ENCODE data around the gene HTT. TPM values are rescaled to one million over a fixed set of nuclear protein-coding genes. Genes with fewer than 3 reads are reported as not detected.

HTT gene
- total RNA-seq, 1 experiment from 2014 or later = 18.4 TPM

DNA sequence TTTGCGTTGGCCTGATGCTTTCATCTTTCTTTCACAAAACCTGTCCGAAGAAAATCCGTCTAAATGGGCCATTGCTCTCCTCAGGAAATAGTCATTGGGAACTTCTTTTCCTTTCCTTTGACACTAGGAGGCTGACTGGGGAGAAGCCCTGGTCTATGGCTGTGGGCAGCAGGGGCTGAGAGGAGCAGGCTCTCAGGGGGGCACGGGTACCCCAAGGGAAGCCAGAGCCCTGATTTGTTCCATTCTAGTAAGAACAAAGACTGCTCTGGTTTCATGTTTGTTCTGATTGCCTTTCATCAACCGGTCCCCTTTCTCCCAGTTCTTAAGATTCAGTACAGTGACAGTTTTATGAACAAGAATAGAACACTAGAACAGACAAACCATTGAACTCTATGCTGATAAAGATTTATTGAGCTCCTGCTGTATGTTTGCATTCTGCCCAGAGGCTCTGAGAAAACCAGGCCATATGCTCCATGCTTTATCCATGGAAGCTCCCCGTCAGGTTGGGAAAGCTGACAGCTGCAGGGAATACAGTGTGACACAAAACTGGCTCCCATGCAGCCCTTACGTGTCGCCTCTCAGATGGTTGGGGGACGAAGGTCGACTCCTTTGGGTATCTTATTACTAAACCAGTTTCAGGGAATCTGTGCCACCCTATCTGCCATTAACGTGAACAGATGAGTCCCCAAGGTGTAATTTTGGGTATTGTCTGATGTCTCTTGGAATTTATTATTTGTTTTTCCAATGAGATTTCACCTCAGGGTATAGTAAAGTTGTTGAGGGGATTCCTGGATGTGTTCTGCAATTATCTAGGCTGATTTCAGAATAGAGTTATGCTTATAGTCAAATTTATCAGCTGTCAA, 102.1 kb downstream of the HTT start:
- ChIA-PET POLR2A (ENCODE audit: unreplicated experiment) (no interaction called here), CTCF (no interaction called here)
- Histone ChIP-seq H4K20me1 (ENCODE audit: low read length) (no peaks in the 10 kb centered on the region), H3K4me3 (ENCODE audit: low read length) (no peak overlapping the region), H3K36me3 (ENCODE audit: low read depth, low read length) (no peaks in the 10 kb centered on the region; the same call in 1 of the 2 replicates), H2AFZ (ENCODE audit: low read length) (no peak overlapping the region), H3K27me3 (ENCODE audit: low read length) (no peaks in the 10 kb centered on the region), H3K79me2 (ENCODE audit: low read length) (no peaks in the 10 kb centered on the region), H3F3A (ENCODE audit: low read length, unreplicated experiment) (no peaks in the 10 kb centered on the region), H3K9me2 (replicated peaks; ENCODE audit: low read length) (no peaks in the 10 kb centered on the region), H3K27ac (ENCODE audit: low read length) (no peak overlapping the region), H3K9ac (ENCODE audit: low read length) (no peak overlapping the region), H3K4me1 (ENCODE audit: insufficient read depth, low read length) (no peaks in the 10 kb centered on the region), H3K4me2 (ENCODE audit: low read length) (no peak overlapping the region), H3K9me3 (ENCODE audit: low read length) (no peaks in the 10 kb centered on the region)
- TF ChIP-seq, protein P1, sequence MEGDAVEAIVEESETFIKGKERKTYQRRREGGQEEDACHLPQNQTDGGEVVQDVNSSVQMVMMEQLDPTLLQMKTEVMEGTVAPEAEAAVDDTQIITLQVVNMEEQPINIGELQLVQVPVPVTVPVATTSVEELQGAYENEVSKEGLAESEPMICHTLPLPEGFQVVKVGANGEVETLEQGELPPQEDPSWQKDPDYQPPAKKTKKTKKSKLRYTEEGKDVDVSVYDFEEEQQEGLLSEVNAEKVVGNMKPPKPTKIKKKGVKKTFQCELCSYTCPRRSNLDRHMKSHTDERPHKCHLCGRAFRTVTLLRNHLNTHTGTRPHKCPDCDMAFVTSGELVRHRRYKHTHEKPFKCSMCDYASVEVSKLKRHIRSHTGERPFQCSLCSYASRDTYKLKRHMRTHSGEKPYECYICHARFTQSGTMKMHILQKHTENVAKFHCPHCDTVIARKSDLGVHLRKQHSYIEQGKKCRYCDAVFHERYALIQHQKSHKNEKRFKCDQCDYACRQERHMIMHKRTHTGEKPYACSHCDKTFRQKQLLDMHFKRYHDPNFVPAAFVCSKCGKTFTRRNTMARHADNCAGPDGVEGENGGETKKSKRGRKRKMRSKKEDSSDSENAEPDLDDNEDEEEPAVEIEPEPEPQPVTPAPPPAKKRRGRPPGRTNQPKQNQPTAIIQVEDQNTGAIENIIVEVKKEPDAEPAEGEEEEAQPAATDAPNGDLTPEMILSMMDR (conservative IDR thresholded peaks at IDR 0.05; ENCODE audit: low read depth, low read length) = no peak
- TF ChIP-seq EZH2 (IDR thresholded peaks at IDR 0.05; ENCODE audit: low read length, unreplicated experiment) (no peak), EZH2phosphoT487 (IDR thresholded peaks at IDR 0.05; ENCODE audit: borderline replicate concordance, low read length) (no peak)
- intact Hi-C loops (cut with micrococcal nuclease) = no loop called here
- ATAC-seq (no peak), DNase-seq (no peak)
- BruUV-seq (replicated peaks) = no TSS peak

DNA sequence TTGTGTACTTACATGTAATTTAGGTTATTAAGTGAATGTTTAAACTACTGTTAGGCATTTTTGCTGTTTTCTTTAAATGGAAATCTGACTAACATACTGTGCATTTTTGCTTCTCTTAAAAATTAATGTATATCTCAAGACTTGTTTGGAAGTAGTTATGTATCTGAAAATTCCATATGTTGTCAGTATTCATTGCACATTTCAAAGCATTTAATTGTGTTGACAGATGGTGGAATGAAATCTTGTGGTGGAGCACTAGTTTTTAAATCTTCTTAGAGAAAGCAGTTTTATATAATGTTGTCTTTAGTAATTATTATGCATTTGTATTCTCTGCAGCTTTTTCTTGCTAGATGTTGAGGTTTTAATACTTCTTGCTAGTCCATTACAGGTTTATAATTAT, 102.9 kb downstream of the HTT start:
- H3K9me3 ChIP-seq (ENCODE audit: low read length) = no peaks in the 10 kb centered on the region
- no peak for DNase-seq
- ChIA-PET POLR2A (ENCODE audit: unreplicated experiment) (no interaction called here), CTCF (no interaction called here)
- TF ChIP-seq EZH2phosphoT487 (IDR thresholded peaks at IDR 0.05; ENCODE audit: borderline replicate concordance, low read length) (no peak), EZH2 (IDR thresholded peaks at IDR 0.05; ENCODE audit: low read length, unreplicated experiment) (no peak)
- TF ChIP-seq, protein P1 (conservative IDR thresholded peaks at IDR 0.05; ENCODE audit: low read depth, low read length) = no peak
- no TSS peak for BruUV-seq (replicated peaks)
- H3K27me3 ChIP-seq (ENCODE audit: low read length) = no peaks in the 10 kb centered on the region
- H3K27ac ChIP-seq (ENCODE audit: low read length) = no peak overlapping the region
- H4K20me1 ChIP-seq (ENCODE audit: low read length) = no peaks in the 10 kb centered on the region
- no peaks in the 10 kb centered on the region for H3K79me2 ChIP-seq (ENCODE audit: low read length)
- H3K4me2 ChIP-seq (ENCODE audit: low read length) = no peak overlapping the region
- intact Hi-C loops (cut with micrococcal nuclease) = no loop called here
- no peak overlapping the region for H2AFZ ChIP-seq (ENCODE audit: low read length)
- H3K4me1 ChIP-seq (ENCODE audit: insufficient read depth, low read length) = no peaks in the 10 kb centered on the region
- H3K9ac ChIP-seq (ENCODE audit: low read length) = no peak overlapping the region
- no peaks in the 10 kb centered on the region; the same call in 1 of the 2 replicates for H3K36me3 ChIP-seq (ENCODE audit: low read depth, low read length)
- H3F3A ChIP-seq (ENCODE audit: low read length, unreplicated experiment) = no peaks in the 10 kb centered on the region
- H3K4me3 ChIP-seq (ENCODE audit: low read length) = no peak overlapping the region
- H3K9me2 ChIP-seq (replicated peaks; ENCODE audit: low read length) = no peaks in the 10 kb centered on the region
- no peak for ATAC-seq

DNA sequence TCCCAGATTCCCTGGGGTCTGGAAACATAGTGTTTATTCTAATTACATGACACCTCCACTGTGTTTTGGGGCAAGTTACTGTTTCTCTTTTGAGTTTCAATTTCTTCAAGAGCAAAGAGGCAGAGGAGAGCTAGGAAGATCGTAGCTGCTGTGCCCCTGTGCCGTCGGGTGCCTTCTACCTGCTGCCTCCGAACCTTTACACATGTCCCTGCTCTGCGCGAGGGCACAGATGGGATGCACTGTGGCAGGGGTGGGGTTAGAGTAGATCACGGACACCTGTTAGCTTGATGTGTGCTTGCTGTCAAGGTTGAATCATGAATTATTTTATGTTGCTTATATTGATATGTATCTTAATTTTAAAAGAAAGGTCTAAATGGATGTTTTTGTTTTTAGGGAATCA, 103.4 kb downstream of the HTT start:
- no peaks in the 10 kb centered on the region for H3K9me2 ChIP-seq (replicated peaks; ENCODE audit: low read length)
- no peaks in the 10 kb centered on the region for H3F3A ChIP-seq (ENCODE audit: low read length, unreplicated experiment)
- no peaks in the 10 kb centered on the region for H4K20me1 ChIP-seq (ENCODE audit: low read length)
- H3K4me2 ChIP-seq (ENCODE audit: low read length) = no peak overlapping the region
- no peak overlapping the region for H3K27ac ChIP-seq (ENCODE audit: low read length)
- no peaks in the 10 kb centered on the region for H3K9me3 ChIP-seq (ENCODE audit: low read length)
- no peak overlapping the region for H3K9ac ChIP-seq (ENCODE audit: low read length)
- H3K36me3 ChIP-seq (ENCODE audit: low read depth, low read length) = no peaks in the 10 kb centered on the region; the same call in 1 of the 2 replicates
- no peak for DNase-seq
- POLR2A ChIA-PET (ENCODE audit: unreplicated experiment) = no interaction called here
- H3K27me3 ChIP-seq (ENCODE audit: low read length) = no peaks in the 10 kb centered on the region
- intact Hi-C loops (cut with micrococcal nuclease) = no loop called here
- H3K4me3 ChIP-seq (ENCODE audit: low read length) = no peak overlapping the region
- no peaks in the 10 kb centered on the region for H3K79me2 ChIP-seq (ENCODE audit: low read length)
- H3K4me1 ChIP-seq (ENCODE audit: insufficient read depth, low read length) = no peaks in the 10 kb centered on the region
- CTCF ChIA-PET = no interaction called here
- H2AFZ ChIP-seq (ENCODE audit: low read length) = no peak overlapping the region
- no TSS peak for BruUV-seq (replicated peaks)
- ATAC-seq = no peak
- no peak for TF ChIP-seq EZH2phosphoT487 (IDR thresholded peaks at IDR 0.05; ENCODE audit: borderline replicate concordance, low read length)
